ENCODE measurements around the gene BMPR1B. TPM values are rescaled to one million over a fixed set of nuclear protein-coding genes. Genes with fewer than 3 reads are reported as not detected.

The BMPR1B gene
- total and polyA plus RNA-seq, 9 donors: 6.6 to 21.1 (median 11.7) TPM

DNA sequence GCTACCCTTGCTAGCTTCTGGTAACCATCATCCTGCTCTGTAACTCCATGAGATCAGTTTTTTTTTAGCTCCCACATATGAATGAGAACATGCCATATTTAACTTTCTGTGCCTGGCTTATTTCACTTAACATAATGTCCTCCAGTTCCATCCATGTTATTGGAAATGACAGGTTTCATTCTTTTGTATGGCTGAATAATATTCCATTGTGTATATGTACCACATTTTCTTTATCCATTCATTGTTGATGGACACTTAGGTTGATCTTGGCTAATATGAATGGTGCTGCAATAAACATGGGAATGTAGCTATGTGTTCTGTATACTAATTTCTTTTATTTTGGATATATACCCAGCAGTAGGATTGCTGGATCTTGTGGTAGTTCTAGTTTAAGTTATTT lies 204.7 kb downstream of the BMPR1B start:
- DNase-seq: no peak
- Histone ChIP-seq H3K27ac (ENCODE audit: low read length) (no peak overlapping the region), H3K4me3 (ENCODE audit: low read length) (no peak overlapping the region), H3K27me3 (ENCODE audit: control insufficient read depth, insufficient read depth, low read length) (no peaks in the 10 kb centered on the region), H3K9me3 (replicated peaks; ENCODE audit: control insufficient read depth, low read depth, low read length) (no peaks in the 10 kb centered on the region), H3K4me1 (ENCODE audit: control insufficient read depth, insufficient read depth, low read length) (no peaks in the 10 kb centered on the region), H3K36me3 (ENCODE audit: control insufficient read depth, insufficient read depth, low read length) (no peaks in the 10 kb centered on the region)

DNA sequence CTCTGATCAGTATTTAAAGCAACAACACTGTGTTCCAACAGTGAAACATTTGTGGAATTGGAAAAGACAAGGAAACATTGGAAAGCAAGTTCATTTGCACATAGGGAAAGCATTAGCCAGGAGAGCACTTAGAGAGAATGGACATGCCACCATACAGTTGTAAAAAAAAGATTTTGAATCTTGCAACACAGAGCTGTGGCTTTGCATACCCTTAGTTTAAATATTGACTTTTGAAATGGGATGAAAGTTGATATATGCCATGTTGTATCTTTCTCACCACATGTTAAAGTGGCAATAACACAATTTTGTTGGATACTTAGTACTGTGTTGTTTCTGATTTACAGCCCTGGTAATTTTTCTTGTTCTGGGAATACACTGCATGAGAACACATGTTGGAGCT lies 208.1 kb downstream of the BMPR1B start:
- no peak overlapping the region for H3K4me3 ChIP-seq (ENCODE audit: low read length)
- H3K27me3 ChIP-seq (ENCODE audit: control insufficient read depth, insufficient read depth, low read length): no peaks in the 10 kb centered on the region
- no peaks in the 10 kb centered on the region for H3K9me3 ChIP-seq (replicated peaks; ENCODE audit: control insufficient read depth, low read depth, low read length)
- no peak overlapping the region for H3K27ac ChIP-seq (ENCODE audit: low read length)
- H3K4me1 ChIP-seq (ENCODE audit: control insufficient read depth, insufficient read depth, low read length): no peaks in the 10 kb centered on the region
- H3K36me3 ChIP-seq (ENCODE audit: control insufficient read depth, insufficient read depth, low read length): no peaks in the 10 kb centered on the region
- DNase-seq: peak; percentile 64

DNA sequence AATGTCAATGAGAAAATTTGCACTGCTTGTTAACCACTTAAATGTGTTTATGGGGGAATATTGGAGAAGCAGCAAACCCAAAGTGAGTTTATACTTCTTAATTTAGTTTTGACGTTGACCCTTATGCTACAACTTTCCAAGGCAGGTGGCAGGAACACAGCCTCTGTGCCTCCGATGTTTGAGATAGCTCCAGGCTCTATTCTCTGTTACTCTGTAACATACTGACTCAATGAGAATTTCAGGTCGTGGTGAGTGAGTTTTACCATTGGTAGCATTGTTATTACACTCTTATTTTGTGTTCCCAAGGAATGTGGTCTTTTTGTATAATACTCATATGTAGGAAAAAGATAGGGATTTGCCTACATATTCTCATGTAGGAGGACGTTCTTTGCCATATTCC lies 210.7 kb downstream of the BMPR1B start:
- no peaks in the 10 kb centered on the region for H3K9me3 ChIP-seq (replicated peaks; ENCODE audit: control insufficient read depth, low read depth, low read length)
- no peak overlapping the region for H3K4me3 ChIP-seq (ENCODE audit: low read length)
- DNase-seq: no peak
- no peaks in the 10 kb centered on the region for H3K4me1 ChIP-seq (ENCODE audit: control insufficient read depth, insufficient read depth, low read length)
- H3K36me3 ChIP-seq (ENCODE audit: control insufficient read depth, insufficient read depth, low read length): no peaks in the 10 kb centered on the region
- WGBS (ENCODE audit: insufficient coverage): no CpG with 5 or more reads among the region's 4 CpGs
- no peaks in the 10 kb centered on the region for H3K27me3 ChIP-seq (ENCODE audit: control insufficient read depth, insufficient read depth, low read length)
- no peak overlapping the region for H3K27ac ChIP-seq (ENCODE audit: low read length)

DNA sequence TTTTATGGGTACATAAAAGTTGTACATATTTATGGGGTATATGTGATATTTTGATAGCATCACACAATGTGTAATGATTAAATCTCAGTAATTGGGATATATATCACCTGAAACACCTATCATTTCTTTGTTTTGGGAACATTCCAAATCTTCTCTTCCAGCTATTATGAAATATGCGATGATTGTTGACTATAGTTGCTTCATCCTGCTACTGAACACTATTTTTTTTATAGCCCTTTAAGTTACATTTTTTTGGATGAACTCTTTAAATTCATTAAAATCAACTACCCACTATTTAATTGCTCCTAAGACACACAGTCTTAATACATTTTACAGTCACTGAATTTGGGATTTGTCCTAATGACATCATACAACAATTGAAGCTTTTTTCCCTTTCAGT lies 212.9 kb downstream of the BMPR1B start:
- no CpG with 5 or more reads among the region's 1 CpG for WGBS (ENCODE audit: insufficient coverage)
- H3K4me3 ChIP-seq (ENCODE audit: low read length): no peak overlapping the region
- no peaks in the 10 kb centered on the region for H3K36me3 ChIP-seq (ENCODE audit: control insufficient read depth, insufficient read depth, low read length)
- H3K27ac ChIP-seq (ENCODE audit: low read length): no peak overlapping the region
- no peaks in the 10 kb centered on the region for H3K4me1 ChIP-seq (ENCODE audit: control insufficient read depth, insufficient read depth, low read length)
- H3K27me3 ChIP-seq (ENCODE audit: control insufficient read depth, insufficient read depth, low read length): no peaks in the 10 kb centered on the region
- no peaks in the 10 kb centered on the region for H3K9me3 ChIP-seq (replicated peaks; ENCODE audit: control insufficient read depth, low read depth, low read length)
- no peak for DNase-seq

DNA sequence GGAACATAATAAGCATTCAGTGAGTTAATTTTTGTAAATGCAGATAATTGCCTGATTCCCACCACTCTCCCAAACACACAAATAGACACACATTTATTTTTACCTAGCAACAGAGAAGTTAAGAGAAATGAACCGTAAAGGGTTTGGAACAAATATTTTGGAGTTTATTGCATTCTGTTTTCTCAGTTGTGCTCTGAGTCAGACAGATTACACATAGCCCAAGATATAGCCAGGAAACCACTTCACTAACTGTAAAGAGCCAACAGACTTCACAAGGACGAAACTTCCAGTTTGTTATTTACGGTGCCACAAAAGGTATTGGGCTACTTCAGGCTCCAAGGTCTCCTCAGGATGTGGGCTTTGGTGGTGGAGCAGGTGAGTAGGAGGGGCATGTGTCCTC lies 217.0 kb downstream of the BMPR1B start:
- H3K27me3 ChIP-seq (ENCODE audit: control insufficient read depth, insufficient read depth, low read length): no peaks in the 10 kb centered on the region
- no peaks in the 10 kb centered on the region for H3K4me1 ChIP-seq (ENCODE audit: control insufficient read depth, insufficient read depth, low read length)
- no peaks in the 10 kb centered on the region for H3K36me3 ChIP-seq (ENCODE audit: control insufficient read depth, insufficient read depth, low read length)
- peak; percentile 28 for DNase-seq
- no peak overlapping the region for H3K27ac ChIP-seq (ENCODE audit: low read length)
- WGBS (ENCODE audit: insufficient coverage): 61% methylated on average over 2 of the region's 3 CpGs
- no peaks in the 10 kb centered on the region for H3K9me3 ChIP-seq (replicated peaks; ENCODE audit: control insufficient read depth, low read depth, low read length)
- H3K4me3 ChIP-seq (ENCODE audit: low read length): no peak overlapping the region

DNA sequence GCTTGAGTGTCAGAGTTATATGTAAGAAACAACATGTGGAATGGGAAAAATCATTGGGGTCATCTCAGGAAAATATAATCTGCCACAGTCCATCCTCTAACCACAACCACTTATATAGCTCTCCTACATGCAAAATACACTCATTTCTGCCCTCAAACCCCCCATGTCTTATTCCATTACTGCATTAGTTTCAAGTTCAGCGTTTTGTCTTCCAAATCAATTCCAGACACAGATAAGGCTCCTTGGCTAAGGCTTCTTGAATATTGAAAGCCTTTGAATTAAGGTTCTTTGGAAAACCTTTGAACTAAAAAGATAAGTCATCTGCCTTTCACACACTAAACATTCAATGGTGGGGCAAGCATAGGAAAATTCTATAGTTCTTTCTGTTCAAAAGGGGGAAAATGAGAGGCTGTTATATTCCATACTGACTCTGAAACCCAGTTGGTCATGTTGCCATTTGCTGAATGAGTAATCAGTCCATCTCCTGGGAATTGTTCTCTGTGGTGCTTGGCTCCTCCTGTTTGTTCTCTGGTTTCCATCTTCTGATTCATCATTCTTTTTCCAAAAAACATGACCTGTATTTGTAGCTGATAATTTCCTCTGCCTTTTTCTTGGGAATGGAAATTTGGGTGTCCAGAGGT lies 218.7 kb downstream of the BMPR1B start:
- H3K27ac ChIP-seq (ENCODE audit: low read length): no peak overlapping the region
- no peaks in the 10 kb centered on the region for H3K4me1 ChIP-seq (ENCODE audit: control insufficient read depth, insufficient read depth, low read length)
- H3K36me3 ChIP-seq (ENCODE audit: control insufficient read depth, insufficient read depth, low read length): no peaks in the 10 kb centered on the region
- no peaks in the 10 kb centered on the region for H3K9me3 ChIP-seq (replicated peaks; ENCODE audit: control insufficient read depth, low read depth, low read length)
- H3K27me3 ChIP-seq (ENCODE audit: control insufficient read depth, insufficient read depth, low read length): no peaks in the 10 kb centered on the region
- WGBS (ENCODE audit: insufficient coverage): no CpG with 5 or more reads among the region's 1 CpG
- DNase-seq: no peak
- H3K4me3 ChIP-seq (ENCODE audit: low read length): no peak overlapping the region

DNA sequence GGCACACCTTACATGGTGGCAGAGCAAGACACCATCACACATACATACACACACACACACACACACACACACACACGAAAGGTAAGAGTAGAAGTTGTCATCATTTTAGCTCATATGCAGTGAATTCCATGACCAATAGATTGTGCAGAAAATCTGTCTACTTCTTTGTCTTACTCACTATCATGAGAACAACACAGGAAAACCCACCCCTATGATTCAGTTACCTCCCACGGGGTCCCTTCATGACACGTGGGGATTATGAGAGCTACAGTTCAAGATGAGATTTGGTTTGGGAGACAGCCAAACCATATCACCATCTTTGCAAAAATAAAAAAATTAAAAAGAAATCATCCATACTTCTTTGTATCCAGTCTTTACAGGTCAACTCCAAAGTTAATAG lies 221.1 kb downstream of the BMPR1B start:
- H3K4me3 ChIP-seq (ENCODE audit: low read length): no peak overlapping the region
- H3K9me3 ChIP-seq (replicated peaks; ENCODE audit: control insufficient read depth, low read depth, low read length): no peaks in the 10 kb centered on the region
- no peaks in the 10 kb centered on the region for H3K27me3 ChIP-seq (ENCODE audit: control insufficient read depth, insufficient read depth, low read length)
- DNase-seq: no peak
- no peak overlapping the region for H3K27ac ChIP-seq (ENCODE audit: low read length)
- no peaks in the 10 kb centered on the region for H3K4me1 ChIP-seq (ENCODE audit: control insufficient read depth, insufficient read depth, low read length)
- WGBS (ENCODE audit: insufficient coverage): no CpG with 5 or more reads among the region's 3 CpGs
- H3K36me3 ChIP-seq (ENCODE audit: control insufficient read depth, insufficient read depth, low read length): no peaks in the 10 kb centered on the region

DNA sequence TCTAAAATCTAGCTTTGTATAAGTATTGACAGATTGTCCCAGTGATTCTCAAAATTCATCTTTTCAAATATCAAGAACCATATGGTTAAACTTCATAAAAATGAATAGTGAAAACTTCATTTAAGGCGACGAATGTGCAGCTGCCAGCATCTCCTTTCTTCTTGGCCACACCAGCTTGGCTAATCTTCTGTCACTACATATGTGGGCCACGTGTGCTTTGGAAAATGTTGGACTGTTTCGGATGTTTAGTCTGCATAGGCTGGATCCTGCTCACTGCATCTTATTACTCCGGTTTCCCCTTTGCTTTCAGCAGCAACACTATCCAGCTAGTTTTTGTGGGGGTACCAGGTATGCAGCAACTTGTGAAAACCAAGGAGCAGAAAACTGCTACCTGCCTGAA lies 221.9 kb downstream of the BMPR1B start:
- no CpG with 5 or more reads among the region's 5 CpGs for WGBS (ENCODE audit: insufficient coverage)
- DNase-seq: peak; percentile 56

DNA sequence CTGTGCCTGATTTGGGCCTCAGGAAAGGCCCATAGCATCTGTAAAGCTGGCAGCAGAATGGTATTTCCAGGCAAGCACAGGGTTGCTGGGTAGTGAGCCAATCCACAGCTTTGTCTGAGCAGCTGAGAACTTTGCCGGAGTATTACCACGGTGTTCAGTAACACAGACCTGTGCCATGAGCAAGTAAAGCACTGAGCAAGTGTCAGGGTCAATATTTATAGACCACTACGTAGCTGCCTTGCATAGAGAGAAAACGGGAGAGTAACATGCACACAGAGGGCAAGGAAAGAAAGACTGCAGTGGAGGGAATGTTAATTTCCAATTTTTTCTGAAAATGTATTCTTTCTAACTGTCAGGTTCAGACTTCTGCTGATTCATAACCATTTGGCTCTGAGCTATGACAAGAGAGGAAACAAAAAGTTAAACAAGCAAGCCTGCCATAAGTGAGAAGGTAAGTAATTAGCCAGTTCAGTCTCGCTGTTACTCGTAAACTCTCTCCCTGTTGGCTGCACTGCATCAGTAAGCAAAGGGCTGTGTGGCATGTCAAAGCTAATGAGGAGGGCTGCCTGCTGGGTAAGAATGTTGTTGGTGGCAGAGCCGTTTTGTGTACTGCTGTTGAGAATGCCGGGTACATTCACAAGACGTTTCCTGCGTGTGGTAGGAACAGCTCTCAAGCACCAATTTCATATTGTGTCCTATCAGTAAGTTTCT lies 238.1 kb downstream of the BMPR1B start:
- H3K4me3 ChIP-seq (ENCODE audit: low read length): peak overlapping the region; percentile 26
- WGBS (ENCODE audit: insufficient coverage): 45% methylated on average over 4 of the region's 10 CpGs
- H3K27me3 ChIP-seq (ENCODE audit: control insufficient read depth, insufficient read depth, low read length): no peaks in the 10 kb centered on the region
- no peaks in the 10 kb centered on the region for H3K9me3 ChIP-seq (replicated peaks; ENCODE audit: control insufficient read depth, low read depth, low read length)
- peak overlapping the region; percentile 82 for H3K27ac ChIP-seq (ENCODE audit: low read length)
- DNase-seq: peak; percentile 90
- H3K36me3 ChIP-seq (ENCODE audit: control insufficient read depth, insufficient read depth, low read length): no peaks in the 10 kb centered on the region
- H3K4me1 ChIP-seq (ENCODE audit: control insufficient read depth, insufficient read depth, low read length): no peaks in the 10 kb centered on the region

More for the DNA sequence above, 221.9 kb downstream of the BMPR1B start:
- H3K27me3 ChIP-seq (ENCODE audit: control insufficient read depth, insufficient read depth, low read length): no peaks in the 10 kb centered on the region
- H3K4me1 ChIP-seq (ENCODE audit: control insufficient read depth, insufficient read depth, low read length): no peaks in the 10 kb centered on the region
- H3K36me3 ChIP-seq (ENCODE audit: control insufficient read depth, insufficient read depth, low read length): no peaks in the 10 kb centered on the region
- no peak overlapping the region for H3K4me3 ChIP-seq (ENCODE audit: low read length)
- no peak overlapping the region for H3K27ac ChIP-seq (ENCODE audit: low read length)
- no peaks in the 10 kb centered on the region for H3K9me3 ChIP-seq (replicated peaks; ENCODE audit: control insufficient read depth, low read depth, low read length)

DNA sequence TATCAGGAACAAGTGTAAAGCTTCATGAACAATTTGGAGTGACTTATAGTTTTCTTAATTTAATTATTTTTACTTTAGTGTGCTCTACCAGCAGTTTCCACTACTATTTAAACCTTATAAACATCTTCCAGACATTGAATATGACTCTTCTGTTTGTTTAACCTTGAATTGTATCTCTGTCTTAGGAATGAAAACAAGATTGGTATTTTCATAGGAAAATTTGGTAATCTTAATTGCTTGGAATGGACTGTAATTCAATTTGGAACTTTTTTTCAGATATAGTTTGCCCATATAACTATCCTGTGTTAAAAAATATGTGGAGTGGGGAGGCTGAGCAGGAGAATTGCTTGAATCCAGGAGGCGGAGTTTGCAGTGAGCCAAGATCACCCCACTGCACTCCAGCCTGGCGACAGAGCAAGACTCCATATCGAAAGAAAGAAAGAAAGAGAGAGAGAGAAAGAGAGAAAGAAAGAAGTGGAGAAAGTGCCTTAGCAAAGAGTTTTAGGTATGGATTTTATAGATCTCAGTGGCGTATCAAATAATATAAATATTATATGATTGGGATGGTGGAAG lies 242.4 kb downstream of the BMPR1B start:
- H3K27me3 ChIP-seq (ENCODE audit: control insufficient read depth, insufficient read depth, low read length): no peaks in the 10 kb centered on the region
- WGBS (ENCODE audit: insufficient coverage): no CpG with 5 or more reads among the region's 4 CpGs
- H3K36me3 ChIP-seq (ENCODE audit: control insufficient read depth, insufficient read depth, low read length): no peaks in the 10 kb centered on the region
- no peaks in the 10 kb centered on the region for H3K9me3 ChIP-seq (replicated peaks; ENCODE audit: control insufficient read depth, low read depth, low read length)
- H3K4me3 ChIP-seq (ENCODE audit: low read length): no peak overlapping the region
- DNase-seq: no peak
- no peaks in the 10 kb centered on the region for H3K4me1 ChIP-seq (ENCODE audit: control insufficient read depth, insufficient read depth, low read length)
- no peak overlapping the region for H3K27ac ChIP-seq (ENCODE audit: low read length)
